ENCODE results near the gene GPR171.
"Not testable (repeated sequence)": the region's sequence is repeated elsewhere in the genome, so short reads cannot be mapped to it uniquely, and the experiment has no call there.

- not testable (repeated sequence) for TF ChIP-seq CTCF, POLR2A (IDR thresholded peaks at IDR 0.05)
Measured at GRCh38 chr3:151242006-151242405, 39.0 kb upstream of the GPR171 start.

Data from Peyer's patch (tissue), 4 donors.